CD4-positive, alpha-beta memory T cell (primary cell): ENCODE measurements around the gene EPB41L4A. TPM values are rescaled to one million over a fixed set of nuclear protein-coding genes. Genes with fewer than 3 reads are reported as not detected.

Experiments
- CTCF ChIA-PET: fragments of 350-600 bp; sonication (Branson Sonifier 250); formaldehyde crosslinking; loops from one replicate; lab custom pipeline; 2021; ENCODE audit warnings: inconsistent platforms; ENCODE audit not compliant: partially characterized antibody; lab: Charles Lee
- POLR2A ChIA-PET: fragments of 350-600 bp; sonication (Branson Sonifier 250); formaldehyde crosslinking; loops from one replicate; lab custom pipeline; 2021; ENCODE audit not compliant: partially characterized antibody; lab: Charles Lee
- DNase-seq, 5 donors: peaks; one replicate each; pipeline versions ENCODE4 v3.0.0 to v3.0.0-alpha.2; 2020 to 2022; ENCODE audit warnings: mixed read lengths in 1 of 5
- H3K27ac ChIP-seq: one replicate; pipeline ENCODE4 v1.7.0; 2013; ENCODE audit warnings: low read depth, low read length
- H3K27me3 ChIP-seq: 2 replicates; pipeline ENCODE4 v1.7.0; 2013; ENCODE audit warnings: mild to moderate bottlenecking, low read length, moderate library complexity; ENCODE audit not compliant: insufficient read depth
- H3K36me3 ChIP-seq: 2 replicates; pipeline ENCODE4 v1.7.0; 2013; ENCODE audit warnings: mild to moderate bottlenecking, low read length, moderate library complexity; ENCODE audit not compliant: insufficient read depth
- H3K4me1 ChIP-seq: 2 replicates; pipeline ENCODE4 v1.7.0; 2013; ENCODE audit warnings: mild to moderate bottlenecking, low read length, moderate library complexity; ENCODE audit not compliant: insufficient read depth
- H3K4me3 ChIP-seq, 2 donors: one replicate each; pipeline ENCODE4 v1.7.0; 2013; ENCODE audit warnings: low read length in 2 of 2, mild to moderate bottlenecking in 1 of 2
- H3K9me3 ChIP-seq, 2 donors: one replicate each; pipeline ENCODE4 v1.7.0; 2013; ENCODE audit warnings: low read length in 2 of 2, control low read depth in 1 of 2; ENCODE audit not compliant: control insufficient read depth in 1 of 2
- H3K27ac Mint-ChIP-seq, 7 donors: one replicate each; pipeline ENCODE4 v1.8.0; 2020 to 2021; ENCODE audit warnings: mixed read lengths in 7 of 7, mild to moderate bottlenecking in 6 of 7, inconsistent platforms in 3 of 7, moderate library complexity in 3 of 7
- H3K27me3 Mint-ChIP-seq, 2 donors: one replicate each; pipeline ENCODE4 v1.8.0; 2020 to 2021; ENCODE audit warnings: mixed read lengths in 2 of 2
- H3K36me3 Mint-ChIP-seq, 2 donors: one replicate each; pipeline ENCODE4 v1.8.0; 2020 to 2021; ENCODE audit warnings: mixed read lengths in 2 of 2, inconsistent platforms in 1 of 2, mild to moderate bottlenecking in 1 of 2
- H3K4me1 Mint-ChIP-seq, 4 donors: one replicate each; pipeline ENCODE4 v1.8.0; 2020 to 2021; ENCODE audit warnings: mixed read lengths in 4 of 4, mild to moderate bottlenecking in 1 of 4
- H3K4me3 Mint-ChIP-seq, 8 donors: one replicate each; pipeline ENCODE4 v1.8.0; 2020 to 2021; ENCODE audit warnings: mixed read lengths in 8 of 8, mild to moderate bottlenecking in 7 of 8, moderate library complexity in 6 of 8, inconsistent platforms in 3 of 8
- H3K9me3 Mint-ChIP-seq, 8 donors: one replicate each; pipeline ENCODE4 v1.8.0; 2020 to 2021; ENCODE audit warnings: mixed read lengths in 8 of 8, mild to moderate bottlenecking in 5 of 8, inconsistent platforms in 3 of 8, moderate library complexity in 1 of 8
- intact Hi-C: fragments of 100-400 bp; cut with micrococcal nuclease; formaldehyde crosslinking; loops from one replicate; pipeline ENCODE4 v1.15.1; 2023
- polyA plus RNA-seq, 2 donors: library from polyadenylated mRNA; unstranded; fragments of 300-500 nt; fragmentation: Illumina TruSeq; gene quantifications; one replicate each; pipeline ENCODE4 v1.2.3, GENCODE V29; 2021
- total RNA-seq, 2 experiments: library from RNA; stranded (reverse); gene quantifications; one replicate each; pipeline ENCODE4 v1.2.3, GENCODE V29; 2021

EPB41L4A gene
- total and polyA plus RNA-seq, 4 experiments from 2014 or later = 0.30 to 1.1 (median 0.72) TPM

- H3K4me3 ChIP-seq = no peak overlapping the region
- H3K27ac ChIP-seq = no peak overlapping the region
- CTCF ChIA-PET = interaction anchor here (1.0 to 1.4 kb wide), 2 partner anchors 9 to 11 kb away, joined by 3 to 6 read pairs; no protein-coding TSS in a partner anchor
- no peaks in the 10 kb centered on the region for H3K4me1 ChIP-seq
- H3K9me3 ChIP-seq = no peaks in the 10 kb centered on the region
- intact Hi-C loops = no loop called here
- peaks cover 19 to 22% of the 10 kb centered on the region in 2 donors for H3K27me3 Mint-ChIP-seq
- POLR2A ChIA-PET = no interaction called here
- H3K4me3 Mint-ChIP-seq = no peak overlapping the region
- H3K27ac Mint-ChIP-seq = no peak overlapping the region
- no peak for DNase-seq
- no peaks in the 10 kb centered on the region for H3K4me1 Mint-ChIP-seq
- H3K36me3 ChIP-seq = no peaks in the 10 kb centered on the region
- H3K36me3 Mint-ChIP-seq = no peaks in the 10 kb centered on the region
- no peaks in the 10 kb centered on the region for H3K9me3 Mint-ChIP-seq
- peaks cover 3% of the 10 kb centered on the region for H3K27me3 ChIP-seq
Measured at GRCh38 chr5:112183874-112184273, 235.2 kb downstream of the EPB41L4A start.

GRCh38 chr5:112183103-112183711, 235.9 kb downstream of the EPB41L4A start:
- H3K27ac ChIP-seq = no peak overlapping the region
- Mint-ChIP-seq H3K9me3 (no peaks in the 10 kb centered on the region), H3K4me3 (peak overlapping the region in 1 of 8 donors; percentile 11), H3K27ac (no peak overlapping the region), H3K36me3 (no peaks in the 10 kb centered on the region), H3K4me1 (no peaks in the 10 kb centered on the region), H3K27me3 (peaks cover 14 to 17% of the 10 kb centered on the region in 2 donors)
- H3K36me3 ChIP-seq = no peaks in the 10 kb centered on the region
- POLR2A ChIA-PET = no interaction called here
- intact Hi-C loops = no loop called here
- no peaks in the 10 kb centered on the region for H3K4me1 ChIP-seq
- CTCF ChIA-PET = interaction anchor here (0.9 to 1.4 kb wide), 2 partner anchors 8 to 13 kb away, joined by 3 to 6 read pairs; no protein-coding TSS in a partner anchor
- no peak for DNase-seq
- H3K4me3 ChIP-seq = no peak overlapping the region
- no peaks in the 10 kb centered on the region for H3K9me3 ChIP-seq
- peaks cover 3% of the 10 kb centered on the region for H3K27me3 ChIP-seq

GRCh38 chr5:112179290-112179689, 239.8 kb downstream of the EPB41L4A start:
- peaks cover 0 to 5% (median 2%) of the 10 kb centered on the region in 4 donors for H3K4me1 Mint-ChIP-seq
- Histone ChIP-seq H3K27me3 (no peaks in the 10 kb centered on the region), H3K36me3 (no peaks in the 10 kb centered on the region), H3K4me1 (peaks cover 4% of the 10 kb centered on the region), H3K9me3 (no peaks in the 10 kb centered on the region), H3K4me3 (no peak overlapping the region), H3K27ac (no peak overlapping the region)
- H3K4me3 Mint-ChIP-seq = no peak overlapping the region
- intact Hi-C loops = no loop called here
- no peak for DNase-seq
- ChIA-PET CTCF (interaction anchor here (1.5 kb wide), 1 partner anchor 16 kb away, joined by 3 read pairs; no protein-coding TSS in a partner anchor), POLR2A (no interaction called here)
- H3K27ac Mint-ChIP-seq = no peak overlapping the region
- no peaks in the 10 kb centered on the region for H3K9me3 Mint-ChIP-seq
- no peaks in the 10 kb centered on the region for H3K36me3 Mint-ChIP-seq
- H3K27me3 Mint-ChIP-seq = peaks cover 12 to 13% of the 10 kb centered on the region in 2 donors

GRCh38 chr5:112174959-112175594, 244.0 kb downstream of the EPB41L4A start:
- peaks cover 8 to 12% of the 10 kb centered on the region in 2 donors for H3K27me3 Mint-ChIP-seq
- Histone ChIP-seq H3K4me1 (peaks cover 4% of the 10 kb centered on the region), H3K36me3 (no peaks in the 10 kb centered on the region), H3K27me3 (no peaks in the 10 kb centered on the region), H3K4me3 (no peak overlapping the region), H3K9me3 (no peaks in the 10 kb centered on the region), H3K27ac (no peak overlapping the region)
- POLR2A ChIA-PET = interaction anchor here (1.0 kb wide), 1 partner anchor 14 kb away, joined by 5 read pairs; no protein-coding TSS in a partner anchor
- H3K4me3 Mint-ChIP-seq = peak overlapping the region in 2 of 8 donors; percentile 6 to 48
- CTCF ChIA-PET = interaction anchor here (0.8 to 3.1 kb wide), 22 partner anchors 8 to 1434 kb away, joined by 3 to 36 read pairs (median 4); partner anchors contain the start of gene EPB41L4A
- H3K4me1 Mint-ChIP-seq = peaks cover 0 to 5% (median 2%) of the 10 kb centered on the region in 4 donors
- H3K36me3 Mint-ChIP-seq = no peaks in the 10 kb centered on the region
- peak in 4 of 5 donors; percentile 27 to 41 (median 40) for DNase-seq
- H3K27ac Mint-ChIP-seq = no peak overlapping the region
- no peaks in the 10 kb centered on the region for H3K9me3 Mint-ChIP-seq
- intact Hi-C loops = loop anchor here (1.0 to 2.0 kb wide), 2 partner anchors 582 to 1432 kb away; no protein-coding TSS in a partner anchor

DNA sequence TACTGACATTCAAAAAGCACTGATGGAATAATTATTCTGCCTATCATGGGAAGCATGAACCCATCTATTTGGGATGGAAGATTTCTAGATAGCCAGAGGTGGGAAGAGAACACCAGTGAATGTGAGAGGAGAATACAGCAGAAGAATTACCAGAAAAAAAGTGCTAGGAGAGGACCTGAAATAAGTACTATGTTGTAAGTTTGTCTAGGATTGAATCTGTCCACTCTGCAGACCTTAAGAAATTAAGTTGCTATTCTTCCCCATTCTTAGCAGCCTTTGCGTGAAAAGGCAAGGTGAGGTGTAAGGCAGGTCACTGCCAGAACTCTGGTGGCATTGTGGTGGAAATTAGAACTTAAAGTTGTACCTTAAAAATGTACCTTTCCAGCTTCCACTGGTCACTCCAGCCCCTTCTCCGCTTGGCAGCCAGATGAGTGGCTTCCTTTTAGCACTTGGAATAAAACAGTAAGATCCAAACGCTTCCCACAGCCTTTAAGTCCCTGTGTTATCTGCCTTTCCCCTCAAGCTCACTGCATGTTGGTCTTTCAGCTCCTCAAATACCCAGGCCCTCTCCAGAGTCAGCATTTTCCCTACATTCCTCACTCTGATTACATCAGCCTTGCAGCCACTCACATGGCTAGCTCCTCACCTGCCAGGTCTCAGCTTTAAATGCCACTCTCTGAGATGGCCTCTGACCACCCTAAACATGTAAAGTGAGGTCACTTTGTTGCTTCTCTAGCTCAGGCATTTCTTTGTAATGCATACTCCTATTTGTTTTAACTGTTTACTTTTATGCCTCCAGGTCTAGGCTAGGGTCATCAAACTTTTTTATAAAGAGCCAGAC, 253.0 kb downstream of the EPB41L4A start:
- CTCF ChIA-PET = interaction anchor here (0.8 to 2.9 kb wide), 6 partner anchors 9 to 635 kb away, joined by 3 to 12 read pairs (median 4); no protein-coding TSS in a partner anchor
- intact Hi-C loops = no loop called here
- Histone ChIP-seq H3K36me3 (peaks cover 20% of the 10 kb centered on the region), H3K27me3 (no peaks in the 10 kb centered on the region), H3K9me3 (no peaks in the 10 kb centered on the region), H3K4me3 (no peak overlapping the region), H3K27ac (no peak overlapping the region), H3K4me1 (peaks cover 18% of the 10 kb centered on the region)
- Mint-ChIP-seq H3K4me1 (peaks cover 12 to 31% (median 19%) of the 10 kb centered on the region in 4 donors), H3K9me3 (no peaks in the 10 kb centered on the region), H3K27me3 (no peaks in the 10 kb centered on the region), H3K36me3 (peaks cover 32 to 61% of the 10 kb centered on the region in 2 donors), H3K4me3 (no peak overlapping the region), H3K27ac (peak overlapping the region in 4 of 7 donors; percentile 3 to 78 (median 28))
- DNase-seq = no peak
- POLR2A ChIA-PET = interaction anchor here (0.9 kb wide), 1 partner anchor 694 kb away, joined by 3 read pairs; no protein-coding TSS in a partner anchor

DNA sequence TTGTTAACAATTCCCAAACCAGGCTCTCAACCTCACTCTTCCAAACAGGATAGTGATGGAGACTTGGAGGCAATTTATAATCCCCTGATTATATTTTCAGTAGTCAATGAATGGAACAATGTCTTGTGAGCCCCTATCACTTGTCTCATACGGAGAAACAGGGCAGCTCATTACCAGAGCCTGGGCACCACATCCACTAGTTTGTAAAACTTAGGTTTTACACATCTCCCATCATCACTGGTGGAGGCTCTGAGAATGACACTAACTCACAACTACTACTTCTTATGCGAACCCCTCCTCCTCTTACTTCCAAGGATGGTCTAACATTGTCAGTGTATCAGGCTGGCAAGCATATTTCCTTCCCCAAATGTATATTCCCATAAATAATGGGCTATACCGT, 253.7 kb downstream of the EPB41L4A start:
- Histone ChIP-seq H3K4me1 (peaks cover 19% of the 10 kb centered on the region), H3K27me3 (no peaks in the 10 kb centered on the region), H3K9me3 (no peaks in the 10 kb centered on the region), H3K36me3 (peaks cover 20% of the 10 kb centered on the region), H3K27ac (no peak overlapping the region), H3K4me3 (no peak overlapping the region)
- H3K9me3 Mint-ChIP-seq = peaks cover 0 to 2% (median 0%) of the 10 kb centered on the region in 8 donors
- peaks cover 32 to 62% of the 10 kb centered on the region in 2 donors for H3K36me3 Mint-ChIP-seq
- H3K27me3 Mint-ChIP-seq = no peaks in the 10 kb centered on the region
- H3K27ac Mint-ChIP-seq = peak overlapping the region in 1 of 7 donors; percentile 25
- ChIA-PET CTCF (interaction anchor here (0.8 to 2.9 kb wide), 5 partner anchors 10 to 634 kb away, joined by 3 to 12 read pairs (median 5); no protein-coding TSS in a partner anchor), POLR2A (interaction anchor here (0.9 kb wide), 1 partner anchor 695 kb away, joined by 3 read pairs; no protein-coding TSS in a partner anchor)
- intact Hi-C loops = no loop called here
- H3K4me1 Mint-ChIP-seq = peaks cover 14 to 39% (median 24%) of the 10 kb centered on the region in 4 donors
- H3K4me3 Mint-ChIP-seq = peak overlapping the region in 1 of 8 donors; percentile 8
- no peak for DNase-seq
